GM19372 (cell line): ENCODE measurements around the gene GPRIN1.

Experiments
- ATAC-seq: cut with Tn5 transposase; IDR thresholded peaks from one replicate; pipeline ENCODE4 v1.9.1; 2021; ENCODE audit warnings: mild to moderate bottlenecking, low read depth, moderate library complexity; ENCODE audit not compliant: unreplicated experiment

The GPRIN1 gene

GRCh38 chr5:176609724-176610434, at the start of gene GPRIN1:
TSS of gene GPRIN1 (minus strand) at chr5:176610156. CDS start at chr5:176599834, 10,322 bp downstream.
- ATAC-seq, result peak; percentile 81

GRCh38 chr5:176659512-176659839, 49.5 kb upstream of the GPRIN1 start:
- ATAC-seq, result no peak

GRCh38 chr5:176658817-176659511, 49.0 kb upstream of the GPRIN1 start:
- no peak for ATAC-seq

- ATAC-seq, result no peak
Measured at GRCh38 chr5:176658007-176658599, 48.1 kb upstream of the GPRIN1 start.

DNA sequence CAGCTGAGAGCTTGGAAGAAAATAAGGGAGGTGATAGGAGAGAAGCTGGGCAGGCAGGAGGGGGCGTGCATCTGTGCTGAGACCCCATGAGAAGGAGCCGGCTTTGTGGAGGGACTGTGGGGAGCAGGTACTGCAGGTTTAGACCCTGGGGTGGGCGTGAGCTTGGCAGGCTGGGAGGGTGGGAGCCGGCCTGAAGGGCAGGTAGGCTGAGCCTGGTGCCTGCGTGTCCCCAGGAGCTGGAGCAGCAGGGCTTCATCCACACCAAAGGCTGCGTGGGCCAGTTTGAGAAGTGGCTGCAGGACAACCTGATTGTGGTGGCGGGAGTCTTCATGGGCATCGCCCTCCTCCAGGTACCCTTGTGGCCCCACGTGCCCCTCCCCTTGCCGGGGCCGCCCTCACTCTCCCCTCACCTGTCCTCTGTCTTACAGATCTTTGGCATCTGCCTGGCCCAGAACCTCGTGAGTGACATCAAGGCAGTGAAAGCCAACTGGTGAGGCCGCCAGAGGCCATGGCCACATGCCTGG, 46.6 kb upstream of the GPRIN1 start:
- no peak for ATAC-seq

GRCh38 chr5:176654856-176655255, 44.9 kb upstream of the GPRIN1 start:
- no peak for ATAC-seq

- no peak for ATAC-seq
Measured at GRCh38 chr5:176653401-176654385, 43.7 kb upstream of the GPRIN1 start.

DNA sequence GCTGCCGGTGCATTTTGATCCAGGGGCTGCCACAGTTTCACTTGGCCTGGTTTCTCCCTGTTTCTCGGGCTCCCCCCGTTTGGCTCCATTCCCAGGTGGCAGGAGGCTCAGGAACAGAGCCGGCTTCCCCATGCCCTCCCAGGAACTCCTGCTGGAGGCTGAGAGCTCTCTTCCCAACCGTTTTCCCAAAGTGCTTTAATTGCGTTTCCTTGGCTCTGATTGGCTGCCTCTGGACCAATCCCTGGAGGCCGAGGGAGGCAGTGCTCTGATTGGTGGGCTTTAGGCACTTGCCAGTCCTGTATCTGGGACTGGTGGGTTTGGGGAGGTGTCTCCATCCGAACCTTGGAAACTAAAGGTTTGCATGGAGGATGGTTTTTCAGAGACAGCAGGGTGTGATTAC, 42.2 kb upstream of the GPRIN1 start:
- ATAC-seq, result no peak

- ATAC-seq, result no peak
Measured at GRCh38 chr5:176651472-176651980, 41.6 kb upstream of the GPRIN1 start.

DNA sequence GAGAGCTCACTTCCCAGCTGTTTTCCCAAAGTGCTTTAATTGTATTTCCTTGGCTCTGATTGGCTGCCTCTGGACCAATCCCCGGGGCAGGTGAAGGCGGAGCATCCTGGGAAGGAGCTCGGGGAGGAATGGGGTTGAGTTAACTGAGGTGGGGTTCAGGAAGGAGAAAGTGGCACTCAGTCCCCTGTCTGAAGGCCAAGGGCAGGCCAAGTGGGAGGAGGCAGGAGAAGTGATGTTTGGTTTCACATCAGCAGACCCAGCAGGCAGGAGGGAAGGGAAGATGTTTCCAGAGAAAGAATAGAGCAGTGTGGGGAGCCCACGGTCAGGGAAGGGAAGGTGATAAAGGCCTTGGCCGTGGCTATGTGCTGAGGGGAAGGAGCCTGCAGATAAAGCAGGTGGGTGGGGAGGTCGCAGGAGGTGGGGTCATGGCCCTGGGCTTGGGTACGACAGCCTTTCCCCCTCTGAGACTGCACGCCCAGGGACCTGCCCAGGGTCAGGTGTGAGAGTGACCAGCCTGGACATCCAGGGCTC, 40.5 kb upstream of the GPRIN1 start:
- no peak for ATAC-seq

DNA sequence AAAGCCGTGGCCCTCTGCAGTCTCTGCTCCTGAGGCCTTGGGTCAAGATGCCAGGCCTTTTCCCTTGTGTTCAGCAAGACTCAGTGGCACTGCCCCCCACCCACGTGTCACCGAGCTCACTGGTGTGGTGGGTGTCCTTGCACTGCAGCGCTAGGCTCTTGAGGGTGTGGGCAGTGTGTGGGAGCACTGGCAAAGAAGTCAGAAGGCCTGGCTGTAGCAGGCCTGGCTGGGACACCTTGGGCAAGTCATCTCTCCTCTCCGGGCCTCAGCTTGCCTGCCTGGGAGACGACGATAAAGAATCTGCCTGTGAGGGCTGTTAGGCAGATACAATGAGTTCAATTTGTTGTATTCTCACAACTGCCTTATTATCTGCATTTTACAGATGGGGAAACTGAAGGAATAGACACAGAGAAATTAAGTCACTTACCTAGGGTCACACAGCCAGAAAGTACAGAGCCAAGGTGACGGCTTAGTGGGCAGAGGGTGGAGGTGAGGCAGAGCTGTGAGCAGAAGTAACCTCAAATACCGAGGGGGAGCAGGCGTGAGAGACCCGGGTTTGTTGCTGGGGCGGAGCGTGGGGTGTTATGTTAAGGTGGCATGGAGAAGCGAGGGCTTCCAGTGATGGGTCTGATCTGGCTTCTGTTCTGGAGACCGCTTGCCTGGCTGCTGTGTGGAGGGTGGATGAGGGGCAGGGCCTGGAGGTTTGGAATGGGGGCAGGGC, 38.7 kb upstream of the GPRIN1 start:
- ATAC-seq, result no peak

DNA sequence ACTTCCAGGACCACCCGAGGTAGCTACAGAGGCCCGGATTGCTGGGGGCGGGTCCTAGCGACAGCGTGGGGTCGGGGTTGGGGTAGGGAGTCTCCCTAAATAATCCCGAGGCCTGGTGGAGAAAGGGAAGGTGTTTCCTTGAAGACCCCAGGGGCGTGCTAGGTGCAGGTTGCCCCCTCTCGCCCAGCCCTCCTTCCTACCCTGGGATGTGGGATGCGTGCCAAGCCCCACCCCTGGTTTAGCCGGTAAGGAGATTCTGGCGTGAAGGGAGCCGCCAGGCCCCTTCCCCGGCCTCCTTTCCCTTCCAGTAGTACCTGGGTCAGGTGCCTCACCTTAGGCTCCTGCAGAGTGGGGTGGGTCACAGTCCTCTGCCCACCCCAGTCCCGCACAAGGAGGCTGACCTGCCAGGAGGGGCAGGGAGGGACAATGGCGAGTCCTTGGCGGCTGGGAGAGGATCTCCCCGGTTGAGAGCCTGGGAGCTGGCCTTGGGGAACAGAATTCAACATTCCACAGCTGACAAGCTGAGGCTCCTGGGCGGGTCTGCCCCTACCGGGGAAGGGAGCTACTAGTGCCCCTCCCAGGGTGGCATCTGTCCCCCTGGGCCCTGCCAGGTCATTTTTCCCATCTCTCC, 38.0 kb upstream of the GPRIN1 start:
- no peak for ATAC-seq

DNA sequence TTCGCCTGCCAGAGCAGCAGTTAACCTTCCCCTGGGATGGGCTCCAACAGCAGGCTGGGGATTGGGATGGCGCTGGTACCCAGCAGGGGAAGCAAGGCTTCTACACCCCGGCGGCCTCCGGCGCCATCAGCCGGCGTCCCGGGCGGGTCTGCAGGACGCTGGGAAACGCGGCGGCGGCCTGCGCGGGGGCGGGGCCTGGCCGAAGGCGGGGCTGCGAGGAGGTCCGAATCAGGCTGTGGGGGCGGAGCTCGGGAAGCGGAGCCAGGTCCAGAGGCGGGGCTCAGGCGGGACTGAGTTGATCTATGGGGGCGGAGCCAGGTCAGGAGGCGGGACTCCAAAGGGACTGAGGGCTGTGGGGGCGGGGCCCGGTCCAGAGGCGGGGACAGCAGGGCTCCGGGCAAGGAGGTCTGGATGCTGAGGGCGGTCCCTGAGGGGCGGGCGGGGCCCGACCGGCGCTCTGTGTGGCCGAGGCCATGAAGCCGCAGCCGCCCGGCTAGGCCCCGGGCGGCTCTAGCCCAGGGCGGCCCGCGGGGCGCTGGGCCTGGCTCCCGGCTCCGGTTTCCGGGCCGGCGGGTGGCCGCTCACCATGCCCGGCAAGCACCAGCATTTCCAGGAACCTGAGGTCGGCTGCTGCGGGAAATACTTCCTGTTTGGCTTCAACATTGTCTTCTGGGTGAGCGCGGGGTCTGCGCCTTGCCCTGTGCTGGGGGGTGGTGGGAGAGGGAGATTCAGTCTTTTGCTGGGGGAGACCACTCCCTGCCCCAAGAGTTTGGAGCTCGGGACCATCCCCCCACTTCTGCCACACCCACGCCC, 37.3 kb upstream of the GPRIN1 start, which contains the start of gene TSPAN17:
TSS of gene TSPAN17 (plus strand) at position 455 of the 813 bp plus-strand sequence. CDS start at position 587, 132 bp downstream.
- peak; percentile 90 for ATAC-seq

- ATAC-seq, result peak; percentile 11
Measured at GRCh38 chr5:176646707-176647029, 36.7 kb upstream of the GPRIN1 start.

- ATAC-seq, result no peak
Measured at GRCh38 chr5:176646049-176646706, 36.2 kb upstream of the GPRIN1 start.

GRCh38 chr5:176644878-176645670, 35.1 kb upstream of the GPRIN1 start:
- ATAC-seq, result no peak

DNA sequence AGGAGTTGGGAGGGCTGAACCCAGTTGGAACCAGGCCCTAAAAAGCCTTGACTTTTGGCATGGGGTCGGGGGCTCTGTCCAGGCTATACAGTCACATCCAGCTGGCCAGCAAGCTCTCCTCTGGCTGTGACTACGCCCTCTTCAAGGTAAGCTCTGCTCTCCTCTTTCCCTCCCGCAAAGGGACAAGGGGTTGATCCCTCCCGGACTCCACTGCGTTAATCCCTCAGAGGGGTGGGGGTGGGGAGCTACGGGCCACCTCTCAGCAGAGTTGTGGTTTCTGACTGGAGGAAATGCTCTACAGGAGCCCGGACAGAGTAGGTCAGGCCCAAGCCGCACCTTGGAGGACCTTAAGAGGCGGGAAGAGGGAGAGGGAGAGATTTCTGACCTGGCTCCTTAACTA, 34.3 kb upstream of the GPRIN1 start:
- ATAC-seq, result no peak
